OCI-LY1 (cell line): ENCODE data around the gene RABEPK.

Source experiments
- H2AFZ ChIP-seq: fragments of 200-600 bp; sonication (generic), shearing (Covaris generic); 2 replicates; pipeline ENCODE4 v1.6.0; 2014; ENCODE audit warnings: antibody characterized with exemption, mild to moderate bottlenecking, low read length
- H3F3A ChIP-seq: fragments of 200-600 bp; sonication (generic), shearing (Covaris generic); 2 replicates; pipeline ENCODE4 v1.6.0; 2014; ENCODE audit warnings: mild to moderate bottlenecking, antibody characterized with exemption, low read length, moderate library complexity; ENCODE audit not compliant: insufficient read depth
- H3K27ac ChIP-seq: fragments of 200-600 bp; sonication (generic); 2 replicates; pipeline ENCODE4 v1.5.1; 2014; ENCODE audit warnings: low read length, mixed run types, mild to moderate bottlenecking, low read depth; ENCODE audit not compliant: poor library complexity, severe bottlenecking
- H3K27me3 ChIP-seq: fragments of 200-600 bp; sonication (generic); 2 replicates; pipeline ENCODE4 v1.6.0; 2014; ENCODE audit warnings: antibody characterized with exemption, mild to moderate bottlenecking, low read length, moderate library complexity; ENCODE audit not compliant: insufficient read depth
- H3K36me3 ChIP-seq: fragments of 200-600 bp; sonication (generic); 2 replicates; pipeline ENCODE4 v1.6.1; 2014; ENCODE audit warnings: mild to moderate bottlenecking, antibody characterized with exemption, low read length, moderate library complexity, mixed read lengths; ENCODE audit not compliant: insufficient read depth
- H3K4me1 ChIP-seq: fragments of 200-600 bp; sonication (generic); 2 replicates; pipeline ENCODE4 v1.5.1; 2014; ENCODE audit warnings: mild to moderate bottlenecking, low read length, moderate library complexity; ENCODE audit not compliant: insufficient read depth, severe bottlenecking
- H3K4me2 ChIP-seq: fragments of 200-600 bp; sonication (generic), shearing (Covaris generic); 2 replicates; pipeline ENCODE4 v1.6.1; 2014; ENCODE audit warnings: low read length
- H3K4me3 ChIP-seq: fragments of 200-600 bp; sonication (generic); 2 replicates; pipeline ENCODE4 v1.5.1; 2014; ENCODE audit warnings: low read length, low read depth, mild to moderate bottlenecking, mixed read lengths; ENCODE audit not compliant: poor library complexity, severe bottlenecking
- H3K79me2 ChIP-seq: fragments of 200-600 bp; shearing (Covaris generic); 2 replicates; pipeline ENCODE4 v1.6.1; 2016; ENCODE audit warnings: mixed run types, low read length, mixed read lengths; ENCODE audit not compliant: insufficient read depth
- H3K9ac ChIP-seq: fragments of 200-600 bp; sonication (generic), shearing (Covaris generic); 2 replicates; pipeline ENCODE4 v1.6.1; 2014; ENCODE audit warnings: mild to moderate bottlenecking, low read length, mixed read lengths
- H3K9me2 ChIP-seq: fragments of 200-600 bp; sonication (generic), shearing (Covaris generic); 2 replicates; pipeline ENCODE4 v1.6.1; 2014; ENCODE audit warnings: low read depth, mild to moderate bottlenecking, low read length, mixed read lengths
- H3K9me3 ChIP-seq: fragments of 200-600 bp; shearing (Covaris generic); 2 replicates; pipeline ENCODE4 v1.6.1; 2014; ENCODE audit warnings: low read length, mixed read lengths
- H4K20me1 ChIP-seq: fragments of 200-600 bp; sonication (generic), shearing (Covaris generic); 2 replicates; pipeline ENCODE4 v1.6.0; 2016; ENCODE audit warnings: mild to moderate bottlenecking, low read length; ENCODE audit not compliant: insufficient read depth
- EZH2 ChIP-seq: fragments of 200-600 bp; sonication (generic), shearing (Covaris generic); IDR thresholded peaks from 2 replicates; pipeline ENCODE4 v1.8.0; 2017; ENCODE audit warnings: borderline replicate concordance, mixed run types, mild to moderate bottlenecking, antibody characterized with exemption, low read length, moderate library complexity, mixed read lengths
- TF ChIP-seq, protein P1 (sequence below): fragments of 200-600 bp; sonication (generic), shearing (Covaris generic); IDR thresholded peaks from 2 replicates; pipeline ENCODE4 v1.5.1; 2017; ENCODE audit warnings: mild to moderate bottlenecking, antibody characterized with exemption, low read length, moderate library complexity, mixed read lengths

The RABEPK gene

DNA sequence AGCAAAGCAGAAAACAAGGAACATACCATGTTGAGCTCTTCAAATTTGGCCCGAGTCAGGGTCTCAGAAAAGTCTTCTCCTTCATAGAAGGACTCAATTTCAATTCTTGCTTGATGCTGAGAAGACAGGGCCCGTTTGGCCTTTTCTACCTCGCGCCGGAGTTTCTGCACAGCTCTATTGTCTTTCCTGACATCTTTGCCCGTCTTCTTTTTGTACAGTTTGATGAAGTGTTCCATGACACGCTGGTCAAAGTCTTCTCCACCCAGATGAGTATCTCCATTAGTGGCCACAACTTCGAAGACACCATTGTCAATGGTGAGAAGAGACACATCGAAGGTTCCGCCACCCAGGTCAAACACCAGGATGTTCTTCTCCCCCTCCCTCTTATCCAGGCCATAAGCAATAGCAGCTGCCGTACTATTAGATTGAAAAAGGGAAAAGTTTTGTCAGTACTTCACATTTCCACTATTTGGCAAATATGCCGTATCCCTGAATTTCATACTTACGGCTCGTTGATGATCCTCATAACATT lies 38.6 kb downstream of the RABEPK start:
- Histone ChIP-seq H3K27ac (no peak overlapping the region), H3K27me3 (no peaks in the 10 kb centered on the region), H3K4me1 (peaks cover 57% of the 10 kb centered on the region), H2AFZ (no peak overlapping the region), H3K4me2 (peak overlapping the region; percentile 85), H3F3A (peaks cover 34% of the 10 kb centered on the region), H3K9me3 (no peaks in the 10 kb centered on the region), H3K4me3 (peak overlapping the region; percentile 95), H3K9ac (peak overlapping the region; percentile 96; the same call in 1 of the 2 replicates), H3K9me2 (no peaks in the 10 kb centered on the region), H3K79me2 (peaks cover 31% of the 10 kb centered on the region), H3K36me3 (peaks cover 67% of the 10 kb centered on the region), H4K20me1 (no peaks in the 10 kb centered on the region)
- TF ChIP-seq EZH2 = no peak
- TF ChIP-seq, protein P1, sequence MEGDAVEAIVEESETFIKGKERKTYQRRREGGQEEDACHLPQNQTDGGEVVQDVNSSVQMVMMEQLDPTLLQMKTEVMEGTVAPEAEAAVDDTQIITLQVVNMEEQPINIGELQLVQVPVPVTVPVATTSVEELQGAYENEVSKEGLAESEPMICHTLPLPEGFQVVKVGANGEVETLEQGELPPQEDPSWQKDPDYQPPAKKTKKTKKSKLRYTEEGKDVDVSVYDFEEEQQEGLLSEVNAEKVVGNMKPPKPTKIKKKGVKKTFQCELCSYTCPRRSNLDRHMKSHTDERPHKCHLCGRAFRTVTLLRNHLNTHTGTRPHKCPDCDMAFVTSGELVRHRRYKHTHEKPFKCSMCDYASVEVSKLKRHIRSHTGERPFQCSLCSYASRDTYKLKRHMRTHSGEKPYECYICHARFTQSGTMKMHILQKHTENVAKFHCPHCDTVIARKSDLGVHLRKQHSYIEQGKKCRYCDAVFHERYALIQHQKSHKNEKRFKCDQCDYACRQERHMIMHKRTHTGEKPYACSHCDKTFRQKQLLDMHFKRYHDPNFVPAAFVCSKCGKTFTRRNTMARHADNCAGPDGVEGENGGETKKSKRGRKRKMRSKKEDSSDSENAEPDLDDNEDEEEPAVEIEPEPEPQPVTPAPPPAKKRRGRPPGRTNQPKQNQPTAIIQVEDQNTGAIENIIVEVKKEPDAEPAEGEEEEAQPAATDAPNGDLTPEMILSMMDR = no peak

DNA sequence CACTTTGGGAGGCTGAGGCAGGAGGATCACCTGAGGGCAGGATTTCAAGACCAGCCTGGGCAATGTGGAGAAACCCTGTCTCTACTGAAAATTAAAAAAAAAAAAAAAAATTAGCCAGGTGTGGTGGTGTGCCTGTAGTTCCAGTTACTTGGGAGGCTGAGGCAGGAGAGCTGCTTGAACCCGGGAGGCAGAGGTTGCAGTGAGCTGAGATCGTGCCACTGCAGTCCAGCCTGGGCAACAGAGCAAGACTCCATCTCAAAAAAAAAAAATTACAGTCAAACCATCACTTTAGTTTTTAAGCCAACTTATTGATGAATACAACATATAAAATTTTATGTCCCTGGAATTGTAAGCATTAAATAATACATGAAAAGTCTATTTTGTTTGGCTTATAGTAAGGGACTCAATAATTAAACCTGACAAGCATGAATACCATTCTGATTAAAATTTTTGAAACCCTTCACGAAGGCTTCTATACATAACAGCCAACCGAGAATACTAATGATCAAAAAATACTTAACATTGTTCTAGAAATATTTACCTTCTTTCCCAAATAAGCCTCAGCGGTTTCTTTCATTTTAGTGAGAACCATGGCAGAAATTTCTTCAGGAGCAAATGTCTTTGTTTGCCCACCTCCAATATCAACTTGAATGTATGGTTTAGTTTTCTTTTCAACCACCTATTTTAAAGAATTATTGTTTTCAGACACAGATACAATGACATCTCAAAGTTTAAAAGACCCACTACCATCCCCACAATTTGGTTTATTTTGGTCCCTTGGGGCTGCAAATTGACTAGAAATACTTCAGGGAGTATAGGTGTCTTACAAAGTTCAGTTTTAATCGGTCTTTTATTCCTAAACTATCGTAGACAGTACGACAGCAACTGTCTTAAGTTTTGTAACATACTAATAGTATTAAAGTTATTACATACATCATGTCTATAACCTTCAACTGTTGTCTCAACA lies 39.6 kb downstream of the RABEPK start:
- Histone ChIP-seq H3K27me3 (no peaks in the 10 kb centered on the region), H3K9me2 (no peaks in the 10 kb centered on the region), H4K20me1 (no peaks in the 10 kb centered on the region), H3K4me1 (peaks cover 57% of the 10 kb centered on the region), H2AFZ (no peak overlapping the region), H3K9ac (peak overlapping the region; percentile 96), H3K79me2 (peaks cover 31% of the 10 kb centered on the region), H3K4me3 (peak overlapping the region; percentile 95), H3K27ac (peak overlapping the region; percentile 84), H3F3A (peaks cover 28% of the 10 kb centered on the region), H3K9me3 (no peaks in the 10 kb centered on the region), H3K36me3 (peaks cover 62% of the 10 kb centered on the region), H3K4me2 (peak overlapping the region; percentile 85)
- no peak for TF ChIP-seq EZH2
- TF ChIP-seq, protein P1 = no peak

DNA sequence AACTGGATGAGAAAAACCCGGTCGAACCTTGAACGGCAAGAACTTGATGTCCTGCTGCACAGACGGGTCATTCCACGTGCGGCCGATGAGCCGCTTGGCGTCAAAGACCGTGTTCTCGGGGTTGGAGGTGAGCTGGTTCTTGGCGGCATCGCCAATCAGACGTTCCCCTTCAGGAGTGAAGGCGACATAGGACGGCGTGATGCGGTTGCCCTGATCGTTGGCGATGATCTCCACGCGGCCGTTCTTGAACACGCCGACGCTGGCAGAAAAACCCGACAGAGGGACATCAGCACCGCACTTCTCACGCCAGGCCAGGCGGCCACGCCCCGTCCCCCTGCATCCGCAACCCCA lies 40.3 kb downstream of the RABEPK start:
- Histone ChIP-seq H3K9ac (peak overlapping the region; percentile 96), H4K20me1 (no peaks in the 10 kb centered on the region), H3K4me3 (peak overlapping the region; percentile 95), H3K4me2 (peak overlapping the region; percentile 85), H3K27ac (peak overlapping the region; percentile 84), H3K9me2 (no peaks in the 10 kb centered on the region), H3K9me3 (no peaks in the 10 kb centered on the region), H3K36me3 (peaks cover 54% of the 10 kb centered on the region), H3F3A (peaks cover 25% of the 10 kb centered on the region), H2AFZ (no peak overlapping the region), H3K27me3 (no peaks in the 10 kb centered on the region), H3K79me2 (peaks cover 31% of the 10 kb centered on the region), H3K4me1 (peaks cover 56% of the 10 kb centered on the region)
- TF ChIP-seq EZH2 = no peak
- TF ChIP-seq, protein P1 = no peak
